Activated CD4-positive, alpha-beta T cell treated with anti-CD3 and anti-CD28 coated beads, Interleukin-2, amount 50 U/mL, for 16 hours (primary cell): ENCODE measurements around the gene SPTBN1.
A peak's percentile ranks its signal among the peaks of the same experiment; 100 is the strongest.

Source experiments
- DNase-seq: peaks from one replicate; pipeline ENCODE4 v3.0.0-alpha.2; 2020

The SPTBN1 gene

GRCh38 chr2:54534625-54535024, 78.5 kb downstream of the SPTBN1 start:
- DNase-seq = no peak

DNA sequence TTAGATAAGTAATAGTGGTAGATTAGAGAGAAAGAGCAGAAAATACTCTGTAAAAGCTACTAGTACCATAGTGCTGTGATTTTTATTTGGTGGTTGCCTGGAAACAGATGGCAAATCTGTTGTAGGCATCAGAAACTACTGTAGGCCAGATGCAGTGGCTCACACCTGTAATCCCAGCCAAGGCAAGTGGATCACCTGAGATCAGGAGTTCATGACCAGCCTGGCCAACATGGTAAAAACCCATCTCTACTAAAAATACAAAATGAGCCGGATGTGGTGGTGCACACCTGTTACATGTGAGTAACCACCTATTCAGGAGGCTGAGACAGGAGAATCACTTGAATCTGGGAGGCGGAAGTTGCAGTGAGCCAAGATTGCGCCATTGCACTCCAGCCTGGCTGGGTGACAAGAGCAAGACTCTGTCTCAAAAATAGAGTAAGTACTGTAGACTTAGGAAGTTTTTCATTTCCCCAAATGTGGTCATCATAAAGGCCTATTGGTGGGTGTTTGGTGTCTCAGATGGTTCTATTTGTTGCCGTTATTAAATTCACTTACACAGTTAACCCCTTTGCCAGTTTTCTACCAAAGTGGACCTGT, 79.6 kb downstream of the SPTBN1 start:
- no peak for DNase-seq

DNA sequence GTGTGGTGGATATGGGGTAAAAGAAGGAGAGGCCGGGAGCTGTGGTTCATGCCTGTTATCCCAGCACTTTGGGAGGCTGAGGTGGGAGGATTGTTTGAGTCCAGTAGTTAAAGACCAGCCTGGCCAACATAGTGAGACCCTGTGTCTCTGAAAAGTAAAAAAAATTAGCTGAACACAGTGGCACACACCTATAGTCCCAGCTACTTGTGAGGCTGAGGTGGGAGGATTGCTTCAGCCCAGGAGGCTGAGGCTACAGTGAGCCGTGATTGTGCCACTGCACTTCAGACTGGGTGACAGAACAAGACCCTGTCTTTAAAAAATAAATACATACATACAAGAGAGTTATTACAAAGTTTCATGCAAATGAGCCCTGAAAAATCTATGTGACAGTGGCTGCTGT, 80.6 kb downstream of the SPTBN1 start:
- DNase-seq = no peak

DNA sequence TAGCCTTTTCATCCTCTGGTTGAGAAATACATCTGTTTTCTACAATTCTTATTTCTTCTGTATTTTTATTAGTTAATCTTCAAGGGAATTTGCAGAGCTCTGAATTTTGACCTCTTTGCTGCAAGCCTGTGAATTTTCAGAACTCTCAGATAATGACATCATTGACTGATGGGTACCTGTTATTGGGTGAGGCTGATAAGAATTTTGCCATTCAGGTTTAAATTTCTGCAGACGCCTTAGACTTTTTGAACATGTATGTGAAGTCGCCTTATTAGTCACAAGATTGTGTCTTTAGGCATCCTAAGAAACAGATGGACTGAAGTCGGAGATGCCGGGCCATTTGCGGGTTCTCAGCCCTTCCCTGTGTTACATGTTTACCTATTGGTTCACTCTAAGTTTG, 82.4 kb downstream of the SPTBN1 start:
- DNase-seq = no peak

- DNase-seq = no peak
These were observed 83.6 kb downstream of the SPTBN1 start for GRCh38 chr2:54539683-54540082.

GRCh38 chr2:54540194-54540593, 84.1 kb downstream of the SPTBN1 start:
- DNase-seq = no peak

DNA sequence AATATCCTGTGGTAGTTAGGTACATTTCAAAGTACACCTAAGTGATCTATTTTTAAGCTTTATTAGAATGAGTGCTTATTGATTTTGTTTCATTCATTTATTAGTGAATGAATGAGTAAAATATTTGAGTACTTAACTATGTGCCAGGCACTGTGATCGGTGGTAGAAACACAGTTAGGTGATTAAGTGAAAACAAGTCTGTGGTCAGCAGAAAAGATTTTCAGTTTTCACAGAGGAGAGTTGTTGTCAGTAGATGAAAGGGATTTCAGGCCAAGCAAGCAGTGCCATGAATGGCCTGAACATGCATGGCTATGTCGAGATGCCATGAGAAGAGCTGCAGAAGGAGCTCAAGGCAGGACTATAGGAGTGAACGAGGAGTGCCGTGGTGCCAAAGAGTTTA, 85.9 kb downstream of the SPTBN1 start:
- no peak for DNase-seq

DNA sequence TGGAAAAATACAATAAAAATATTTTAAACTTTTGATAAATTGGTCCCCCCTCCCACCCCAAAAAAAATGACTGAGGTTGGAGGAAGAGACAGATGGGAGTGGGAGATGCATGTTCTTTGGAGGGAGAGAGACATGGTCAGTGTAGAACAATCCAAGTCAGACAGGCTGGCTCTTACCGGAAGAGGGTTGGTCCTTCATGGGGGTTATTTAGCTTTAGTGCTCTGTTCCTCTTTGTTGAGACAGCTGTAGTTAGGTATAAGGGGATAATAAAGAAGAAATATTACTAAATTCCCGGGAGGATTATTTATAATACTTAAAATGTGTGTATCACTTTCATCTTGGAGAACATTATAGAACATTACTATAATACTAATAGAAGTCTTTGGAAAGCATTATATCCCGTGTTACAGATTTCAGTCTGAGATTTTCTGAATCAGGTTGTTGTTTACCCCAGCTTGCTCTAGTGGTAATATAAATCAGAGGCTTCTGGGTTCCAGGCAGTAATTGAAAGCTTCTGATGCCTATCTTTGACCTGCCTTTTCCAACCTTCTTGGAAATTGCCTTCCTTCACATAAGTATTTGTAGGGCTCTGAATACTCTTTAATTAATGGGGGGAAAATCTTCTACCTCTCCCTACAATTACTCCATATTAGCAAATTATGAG, 87.7 kb downstream of the SPTBN1 start:
- no peak for DNase-seq

DNA sequence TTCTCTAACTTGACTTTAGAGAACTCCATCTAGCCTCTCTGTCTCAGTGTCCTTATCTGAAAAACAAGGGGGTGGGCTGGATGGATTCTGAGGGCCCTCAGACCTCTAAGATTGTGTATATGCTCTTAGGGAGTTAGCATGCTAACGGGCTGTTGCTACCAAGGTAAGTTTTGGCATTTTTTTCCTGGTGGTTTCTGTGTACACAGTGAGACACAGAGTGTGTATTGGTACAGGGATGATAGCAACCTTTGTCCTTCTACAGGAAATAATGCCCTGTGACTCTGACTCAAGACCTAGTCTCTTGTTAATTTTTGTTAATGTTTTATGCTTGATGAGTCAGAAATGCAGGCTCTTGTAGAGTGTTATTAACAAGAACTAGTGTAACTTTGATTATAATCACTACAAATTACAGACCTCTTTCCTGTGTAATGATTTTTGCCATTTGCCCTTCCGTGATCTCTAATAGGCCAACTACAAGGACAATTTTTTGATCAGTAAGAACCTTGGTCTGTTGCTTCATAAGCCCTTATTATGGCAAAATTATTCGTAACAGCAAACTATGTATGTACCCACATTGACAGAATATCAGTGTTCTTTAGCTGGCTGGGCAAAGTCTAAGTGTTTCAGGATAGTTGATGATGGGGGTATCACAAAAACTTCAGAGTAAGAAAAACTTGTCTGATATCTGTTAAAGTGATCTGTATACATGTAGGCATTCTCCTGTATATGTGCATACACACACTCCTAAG, 89.7 kb downstream of the SPTBN1 start:
- no peak for DNase-seq

- DNase-seq = no peak
These were observed 90.4 kb downstream of the SPTBN1 start for GRCh38 chr2:54546518-54546917.

DNA sequence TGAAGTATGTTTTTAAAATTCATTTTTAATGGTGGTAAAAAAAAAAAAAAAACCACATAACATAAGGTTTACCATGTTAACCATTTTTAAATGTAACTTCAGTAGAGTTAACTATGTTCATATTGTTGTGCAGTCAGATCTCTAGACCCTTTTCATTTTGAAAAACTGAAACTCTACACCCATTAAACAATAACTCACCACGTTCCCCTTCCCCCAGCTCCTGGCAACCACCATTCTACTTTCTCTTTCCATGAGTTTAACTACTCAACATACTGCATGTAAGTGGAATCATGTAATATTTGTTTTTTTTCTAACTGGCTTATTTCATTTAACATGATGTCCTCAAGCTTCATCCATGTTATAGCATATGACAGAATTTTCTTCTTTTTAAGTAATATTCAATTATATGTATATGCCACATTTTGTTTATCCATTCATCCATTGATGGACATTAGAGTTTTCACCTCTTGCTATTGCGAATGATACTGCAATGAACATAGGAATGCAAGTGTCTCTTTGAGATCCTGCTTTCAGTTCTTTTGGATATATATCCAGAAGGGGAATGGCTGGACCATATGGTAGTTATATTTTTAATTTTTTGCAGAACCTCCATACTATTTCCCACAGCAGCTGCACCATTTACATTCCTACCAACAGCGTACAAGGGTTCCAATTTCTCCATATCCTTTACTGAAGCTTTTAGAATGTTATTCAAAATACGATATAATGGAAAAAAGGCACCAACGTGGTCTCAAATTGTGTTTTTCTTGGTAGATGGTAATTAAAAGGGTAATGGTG, 91.0 kb downstream of the SPTBN1 start:
- DNase-seq = no peak

- no peak for DNase-seq
These were observed 93.3 kb downstream of the SPTBN1 start for GRCh38 chr2:54549430-54549829.

GRCh38 chr2:54549917-54550518, 93.9 kb downstream of the SPTBN1 start:
- no peak for DNase-seq

- DNase-seq = no peak
These were observed 94.4 kb downstream of the SPTBN1 start for GRCh38 chr2:54550547-54550946.

DNA sequence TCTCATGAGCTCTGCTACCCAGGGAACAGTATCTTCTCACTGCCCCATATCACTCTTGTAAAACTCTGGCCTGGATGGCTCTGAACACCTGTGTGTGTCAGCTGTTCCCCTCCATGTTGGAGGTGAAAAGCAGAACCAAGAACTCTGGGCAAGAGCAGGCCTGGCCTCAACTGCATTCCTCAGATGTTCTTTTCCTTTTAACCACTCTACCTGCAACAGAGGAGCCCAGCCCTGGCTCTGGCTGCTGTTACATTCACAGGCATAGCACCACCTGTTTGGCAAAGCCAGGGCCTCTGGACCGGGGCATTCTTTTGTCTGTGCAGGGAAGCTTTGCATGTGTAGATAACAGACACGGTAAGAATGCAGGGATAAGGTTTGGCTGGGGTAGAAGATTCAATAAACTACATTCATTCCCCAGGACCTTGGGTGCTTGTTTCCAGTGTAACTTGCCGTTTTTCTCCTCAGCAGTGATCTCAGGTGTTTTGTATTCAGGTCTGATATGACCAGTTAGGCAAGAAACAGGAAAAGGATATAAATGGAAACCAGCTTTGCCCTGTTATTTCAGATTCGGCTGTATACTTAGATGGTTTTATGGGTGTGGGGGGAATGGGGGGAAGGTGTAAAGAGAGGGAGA, 95.1 kb downstream of the SPTBN1 start:
- no peak for DNase-seq

- DNase-seq = no peak
These were observed 96.9 kb downstream of the SPTBN1 start for GRCh38 chr2:54553075-54553474.

DNA sequence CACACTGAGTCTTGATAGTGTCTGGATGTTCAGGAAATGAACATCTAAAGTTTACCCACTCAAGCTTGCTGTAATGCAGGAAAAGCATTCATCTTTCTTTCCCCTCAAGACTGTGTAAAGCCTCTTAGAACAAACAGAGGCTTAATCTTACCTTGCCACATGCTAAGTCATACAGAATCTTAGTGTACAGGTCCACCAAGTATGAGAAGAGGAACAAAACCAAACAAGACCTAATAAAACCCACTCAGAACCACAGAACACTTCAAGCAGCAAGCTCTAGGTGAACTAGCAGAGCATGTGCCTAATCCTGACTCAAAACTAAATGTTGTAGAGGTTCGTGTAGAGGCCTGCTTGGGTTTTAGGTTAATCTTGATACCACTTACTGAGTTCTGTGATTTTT, 97.6 kb downstream of the SPTBN1 start:
- no peak for DNase-seq

GRCh38 chr2:54555318-54555837, 99.3 kb downstream of the SPTBN1 start:
- no peak for DNase-seq

DNA sequence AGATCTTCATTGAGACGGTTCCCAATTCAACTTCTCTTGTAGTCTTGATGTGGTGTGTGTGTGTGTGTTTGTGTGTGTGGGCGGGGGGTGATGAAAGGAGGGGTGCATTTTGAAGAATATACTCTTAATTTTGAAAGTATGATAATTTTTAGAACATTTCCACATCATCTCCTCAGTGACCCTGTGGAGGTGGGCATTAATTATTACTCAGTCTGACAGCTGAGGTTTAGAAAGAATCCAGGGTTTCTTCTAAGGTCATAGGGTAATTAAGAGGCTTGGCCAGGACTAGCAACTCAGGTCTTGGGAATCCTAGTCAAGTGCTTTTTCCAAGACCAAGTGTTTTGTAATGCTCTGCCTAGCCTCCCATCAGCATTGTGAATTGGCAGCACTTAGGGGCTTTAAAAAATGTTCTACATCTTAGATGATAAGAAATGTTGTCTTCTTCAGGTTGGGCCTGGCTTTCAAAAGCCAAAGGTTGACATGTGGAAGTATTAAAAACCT, 100.5 kb downstream of the SPTBN1 start:
- no peak for DNase-seq

GRCh38 chr2:54557211-54557600, 101.1 kb downstream of the SPTBN1 start:
- no peak for DNase-seq

DNA sequence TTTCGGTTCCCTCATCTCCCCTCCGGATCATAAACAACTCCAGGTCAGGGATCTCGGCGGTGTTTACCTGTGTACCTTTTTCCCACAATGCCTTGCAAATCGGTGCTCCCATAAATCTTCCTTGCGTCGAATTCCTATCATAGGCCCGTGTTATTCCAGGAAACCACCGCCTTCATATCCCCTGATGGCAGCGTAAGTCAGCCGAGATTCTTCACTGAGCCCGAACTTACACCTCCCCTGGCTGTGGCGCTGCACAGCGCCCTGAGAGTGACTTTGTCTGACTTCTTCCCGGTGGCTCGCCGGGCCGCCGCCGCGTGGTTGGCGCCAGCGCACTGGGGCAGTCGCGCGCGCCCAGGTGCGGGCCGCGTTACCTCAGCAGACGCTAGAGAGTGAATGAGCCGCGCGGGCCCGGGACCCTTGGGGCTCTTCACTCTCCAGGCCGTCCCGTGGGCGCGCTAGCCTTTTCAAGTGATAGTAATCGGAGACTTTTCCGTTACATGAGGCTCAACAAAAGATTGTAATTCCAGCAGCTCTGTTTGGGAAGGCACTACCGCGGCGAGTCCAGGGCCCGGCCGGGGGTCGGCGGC, 101.6 kb downstream of the SPTBN1 start:
- peak; percentile 70 for DNase-seq
